Smooth muscle cell (in vitro differentiated cells): Measurements from ENCODE around the gene H2BK1. TPM values are rescaled to one million over a fixed set of nuclear protein-coding genes. Genes with fewer than 3 reads are reported as not detected.

Source experiments
- DNase-seq: peaks from one replicate; lab custom pipeline; 2025; ENCODE audit not compliant: unreplicated experiment; lab: John Stamatoyannopoulos, UW
- H2AFZ ChIP-seq: fragments of 200-600 bp; sonication (generic); 2 replicates; pipeline ENCODE4 v1.6.0; 2016; ENCODE audit warnings: antibody characterized with exemption, low read depth, mild to moderate bottlenecking
- H3F3A ChIP-seq: fragments of 200-600 bp; sonication (generic); 2 replicates; pipeline ENCODE4 v1.6.0; 2017; ENCODE audit warnings: antibody characterized with exemption, low read depth
- H3K27ac ChIP-seq: fragments of 200-600 bp; sonication (generic); 2 replicates; pipeline ENCODE4 v1.5.1; 2016; ENCODE audit warnings: low read depth, mild to moderate bottlenecking
- H3K27me3 ChIP-seq: fragments of 200-600 bp; sonication (generic); 2 replicates; pipeline ENCODE4 v1.6.1; 2016; ENCODE audit warnings: low read depth, mild to moderate bottlenecking
- H3K36me3 ChIP-seq: fragments of 200-600 bp; sonication (generic); 2 replicates; pipeline ENCODE4 v1.5.1; 2016; ENCODE audit warnings: low read depth
- H3K4me1 ChIP-seq: fragments of 200-600 bp; sonication (generic); 2 replicates; pipeline ENCODE4 v1.5.1; 2016; ENCODE audit warnings: low read depth
- H3K4me2 ChIP-seq: fragments of 200-600 bp; sonication (generic); 2 replicates; pipeline ENCODE4 v1.6.0; 2016; ENCODE audit warnings: mild to moderate bottlenecking
- H3K4me3 ChIP-seq: fragments of 200-600 bp; sonication (generic); 2 replicates; pipeline ENCODE4 v1.5.1; 2016; ENCODE audit warnings: mild to moderate bottlenecking
- H3K79me2 ChIP-seq: fragments of 200-600 bp; sonication (generic); 2 replicates; pipeline ENCODE4 v1.6.0; 2016; ENCODE audit warnings: low read depth, mild to moderate bottlenecking
- H3K9ac ChIP-seq: fragments of 200-600 bp; sonication (generic); 2 replicates; pipeline ENCODE4 v1.6.0; 2016; ENCODE audit warnings: low read depth
- H3K9me3 ChIP-seq: fragments of 200-600 bp; sonication (generic); replicated peaks from 2 replicates; pipeline ENCODE4 v1.5.1; 2016; ENCODE audit warnings: low read depth
- H4K20me1 ChIP-seq: fragments of 200-600 bp; sonication (generic); 2 replicates; pipeline ENCODE4 v1.6.0; 2016; ENCODE audit warnings: low read depth
- WGBS: methylation state at CpG from one replicate; pipeline ENCODE4 v1.1.7; 2016; ENCODE audit warnings: low lambda C conversion rate; 5-methylcytosine and 5-hydroxymethylcytosine counted together
- polyA plus RNA-seq: library from polyadenylated mRNA; unstranded; fragments of >200 nt; fragmentation: Nextera tagmentation; extraction: Ambion mirVana; gene quantifications from 2 replicates; pipeline ENCODE4 v1.2.1, GENCODE V29; 2016
- total RNA-seq: library from RNA; depleted of rRNA; stranded (reverse); fragments of >200 nt; gene quantifications from 2 replicates; pipeline ENCODE4 v1.2.3, GENCODE V29; 2014
- TF ChIP-seq, protein P1 (sequence below): fragments of 200-600 bp; sonication (generic); IDR thresholded peaks from 2 replicates; pipeline ENCODE4 v1.5.1; 2017; ENCODE audit warnings: borderline replicate concordance, mild to moderate bottlenecking, antibody characterized with exemption; ENCODE audit not compliant: insufficient read depth, poor library complexity, severe bottlenecking

The H2BK1 gene
- total and polyA plus RNA-seq, 2 experiments from 2014 or later = not detected

GRCh38 chr7:151175047-151175792 is 35.1 kb downstream of the H2BK1 start:
- TF ChIP-seq, protein P1, sequence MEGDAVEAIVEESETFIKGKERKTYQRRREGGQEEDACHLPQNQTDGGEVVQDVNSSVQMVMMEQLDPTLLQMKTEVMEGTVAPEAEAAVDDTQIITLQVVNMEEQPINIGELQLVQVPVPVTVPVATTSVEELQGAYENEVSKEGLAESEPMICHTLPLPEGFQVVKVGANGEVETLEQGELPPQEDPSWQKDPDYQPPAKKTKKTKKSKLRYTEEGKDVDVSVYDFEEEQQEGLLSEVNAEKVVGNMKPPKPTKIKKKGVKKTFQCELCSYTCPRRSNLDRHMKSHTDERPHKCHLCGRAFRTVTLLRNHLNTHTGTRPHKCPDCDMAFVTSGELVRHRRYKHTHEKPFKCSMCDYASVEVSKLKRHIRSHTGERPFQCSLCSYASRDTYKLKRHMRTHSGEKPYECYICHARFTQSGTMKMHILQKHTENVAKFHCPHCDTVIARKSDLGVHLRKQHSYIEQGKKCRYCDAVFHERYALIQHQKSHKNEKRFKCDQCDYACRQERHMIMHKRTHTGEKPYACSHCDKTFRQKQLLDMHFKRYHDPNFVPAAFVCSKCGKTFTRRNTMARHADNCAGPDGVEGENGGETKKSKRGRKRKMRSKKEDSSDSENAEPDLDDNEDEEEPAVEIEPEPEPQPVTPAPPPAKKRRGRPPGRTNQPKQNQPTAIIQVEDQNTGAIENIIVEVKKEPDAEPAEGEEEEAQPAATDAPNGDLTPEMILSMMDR = no peak
- H3K4me2 ChIP-seq = no peak overlapping the region
- H3K9ac ChIP-seq = no peak overlapping the region
- peaks cover 52% of the 10 kb centered on the region for H3K27me3 ChIP-seq
- H3F3A ChIP-seq = no peaks in the 10 kb centered on the region
- no peaks in the 10 kb centered on the region for H3K9me3 ChIP-seq
- H2AFZ ChIP-seq = no peak overlapping the region
- no peaks in the 10 kb centered on the region for H4K20me1 ChIP-seq
- no peak for DNase-seq
- H3K79me2 ChIP-seq = no peaks in the 10 kb centered on the region
- H3K36me3 ChIP-seq = no peaks in the 10 kb centered on the region
- no peaks in the 10 kb centered on the region for H3K4me1 ChIP-seq
- H3K27ac ChIP-seq = no peak overlapping the region
- no peak overlapping the region for H3K4me3 ChIP-seq
- 92% methylated on average over 16 of the region's 16 CpGs for WGBS

DNA sequence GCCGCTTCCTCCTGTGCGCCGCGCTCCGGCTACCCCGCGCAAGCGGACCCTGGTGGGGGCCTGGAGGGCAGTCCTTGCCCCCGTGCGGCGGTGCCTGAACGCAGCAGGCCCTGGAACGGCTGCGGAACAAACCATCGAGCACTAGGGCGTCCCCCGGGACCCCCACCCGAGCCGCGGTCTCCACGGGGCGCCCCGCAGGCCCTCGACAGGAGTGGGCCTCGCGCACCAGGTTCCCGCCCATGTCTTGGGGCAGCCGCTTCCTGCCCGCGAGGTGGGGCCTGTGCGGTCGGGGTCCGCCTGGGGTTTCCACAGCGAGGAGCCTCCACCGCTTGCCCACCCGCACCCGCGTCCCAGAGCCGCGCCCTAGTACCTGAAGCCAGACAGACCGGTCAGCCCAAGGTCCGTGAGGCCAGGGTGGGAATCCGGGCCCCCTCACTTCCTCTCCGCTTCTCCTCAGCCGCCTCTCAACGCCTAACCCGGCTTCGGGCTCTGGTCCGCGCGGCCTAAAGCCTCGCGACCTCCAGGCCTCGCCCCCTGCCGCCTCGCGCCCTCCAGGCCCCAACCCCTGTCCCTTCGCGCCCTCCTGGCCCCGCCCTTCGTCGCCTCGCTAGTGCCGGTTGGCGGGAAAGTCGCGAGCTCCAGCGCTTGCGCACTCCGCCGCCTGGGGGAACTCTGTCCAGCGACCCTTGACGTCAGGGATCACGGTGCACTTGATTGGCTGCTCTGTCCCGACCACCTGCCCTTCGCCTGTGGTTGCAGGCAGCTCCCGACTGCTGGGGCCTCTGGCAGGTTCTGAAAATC is 35.8 kb downstream of the H2BK1 start:
- Histone ChIP-seq H3K9ac (no peak overlapping the region), H3K27ac (no peak overlapping the region), H4K20me1 (no peaks in the 10 kb centered on the region), H3K36me3 (no peaks in the 10 kb centered on the region), H3K27me3 (peaks cover 59% of the 10 kb centered on the region), H2AFZ (no peak overlapping the region), H3K4me2 (no peak overlapping the region), H3K4me1 (no peaks in the 10 kb centered on the region), H3F3A (no peaks in the 10 kb centered on the region), H3K4me3 (no peak overlapping the region), H3K79me2 (no peaks in the 10 kb centered on the region), H3K9me3 (no peaks in the 10 kb centered on the region)
- TF ChIP-seq, protein P1 = no peak
- WGBS = 90% methylated on average over 47 of the region's 77 CpGs
- no peak for DNase-seq

DNA sequence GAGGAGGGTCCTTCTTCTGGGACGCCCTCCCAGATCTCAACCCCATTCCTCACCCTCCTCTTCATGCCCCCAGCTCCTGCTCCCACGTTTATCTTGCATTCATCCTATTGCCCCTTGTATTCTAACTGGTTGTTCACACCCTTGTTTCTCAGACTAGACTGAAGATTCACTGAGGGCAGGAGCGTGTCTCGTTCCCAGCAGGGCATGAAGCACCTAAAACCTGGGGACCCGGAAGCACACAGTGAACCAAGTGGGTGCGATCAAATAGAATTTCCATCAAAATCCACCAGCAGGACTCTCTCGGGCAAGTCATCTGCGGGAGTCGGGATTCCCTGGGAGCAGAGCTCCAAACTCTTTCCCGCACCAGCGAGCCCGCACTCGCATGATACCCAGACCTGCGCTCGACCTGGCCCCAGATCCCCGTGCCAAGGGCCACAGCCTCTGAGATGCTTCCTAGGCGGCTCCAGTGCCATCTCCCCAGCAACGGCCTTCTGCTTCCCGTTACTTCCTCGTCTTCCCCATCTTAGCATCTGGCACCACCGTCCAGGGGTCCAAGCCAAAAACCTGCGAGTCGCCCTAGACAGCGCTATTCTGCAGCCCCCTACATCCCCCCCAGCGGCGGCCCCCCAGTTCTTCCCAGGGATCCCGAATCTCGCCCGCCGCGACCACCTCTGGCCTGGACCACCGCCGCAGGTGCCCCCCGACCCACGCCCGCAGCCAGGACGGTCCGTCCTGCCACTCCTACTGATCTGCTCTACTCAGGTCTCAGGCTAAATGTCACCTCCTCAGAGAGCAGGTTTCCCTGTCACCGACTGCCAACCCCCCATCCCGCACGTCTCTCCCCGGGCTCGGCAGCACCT is 36.7 kb downstream of the H2BK1 start:
- H3F3A ChIP-seq = no peaks in the 10 kb centered on the region
- H3K4me3 ChIP-seq = no peak overlapping the region
- 96% methylated on average over 43 of the region's 43 CpGs for WGBS
- DNase-seq = no peak
- H3K27me3 ChIP-seq = peaks cover 60% of the 10 kb centered on the region
- H3K4me1 ChIP-seq = no peaks in the 10 kb centered on the region
- H4K20me1 ChIP-seq = no peaks in the 10 kb centered on the region
- no peak overlapping the region for H3K9ac ChIP-seq
- no peak overlapping the region for H2AFZ ChIP-seq
- H3K4me2 ChIP-seq = no peak overlapping the region
- no peak overlapping the region for H3K27ac ChIP-seq
- no peaks in the 10 kb centered on the region for H3K36me3 ChIP-seq
- no peaks in the 10 kb centered on the region for H3K9me3 ChIP-seq
- TF ChIP-seq, protein P1 = no peak
- H3K79me2 ChIP-seq = no peaks in the 10 kb centered on the region
